AG08395 (cell line): ENCODE measurements around the gene CCDC198.

Experiments
- DNase-seq: peaks from one replicate; pipeline ENCODE4 v3.0.0; 2012; ENCODE audit warnings: mixed read lengths, low spot score

Gene CCDC198

GRCh38 chr14:57493467-57494181 lies at the start of gene CCDC198:
Gene CCDC198 (minus strand): TSS chr14:57493857. CDS start chr14:57493715, 142 bp downstream.
- DNase-seq: no peak

- DNase-seq: peak; percentile 12
These were observed 39.6 kb upstream of the CCDC198 start for GRCh38 chr14:57533214-57533613.

- no peak for DNase-seq
These were observed 36.9 kb upstream of the CCDC198 start for GRCh38 chr14:57530571-57530970.

- DNase-seq: no peak
These were observed 33.3 kb upstream of the CCDC198 start for GRCh38 chr14:57526942-57527341.

GRCh38 chr14:57519043-57519442 lies 25.4 kb upstream of the CCDC198 start:
- DNase-seq: no peak

GRCh38 chr14:57512220-57512619 lies 18.6 kb upstream of the CCDC198 start:
- no peak for DNase-seq

GRCh38 chr14:57508756-57509155 lies 15.1 kb upstream of the CCDC198 start:
- no peak for DNase-seq

GRCh38 chr14:57502586-57503254 lies 9.1 kb upstream of the CCDC198 start:
- DNase-seq: no peak

GRCh38 chr14:57501039-57501557 lies 7.4 kb upstream of the CCDC198 start:
- no peak for DNase-seq

GRCh38 chr14:57498659-57499058 lies 5.0 kb upstream of the CCDC198 start:
- no peak for DNase-seq

- no peak for DNase-seq
These were observed 4.4 kb upstream of the CCDC198 start for GRCh38 chr14:57498035-57498434.

- DNase-seq: no peak
These were observed 1.8 kb upstream of the CCDC198 start for GRCh38 chr14:57495416-57495815.

GRCh38 chr14:57492859-57493258 lies 798 bp downstream of the CCDC198 start:
- DNase-seq: peak; percentile 51

GRCh38 chr14:57491640-57492039 lies 2.0 kb downstream of the CCDC198 start:
- DNase-seq: no peak

GRCh38 chr14:57487771-57488170 lies 5.9 kb downstream of the CCDC198 start:
- DNase-seq: peak; percentile 75

GRCh38 chr14:57486767-57487379 lies 6.8 kb downstream of the CCDC198 start:
- peak; percentile 60 for DNase-seq

- no peak for DNase-seq
These were observed 8.0 kb downstream of the CCDC198 start for GRCh38 chr14:57485635-57486034.

- DNase-seq: no peak
These were observed 11.5 kb downstream of the CCDC198 start for GRCh38 chr14:57482120-57482519.

- DNase-seq: peak; percentile 57
These were observed 13.6 kb downstream of the CCDC198 start for GRCh38 chr14:57480051-57480450.

- no peak for DNase-seq
These were observed 14.5 kb downstream of the CCDC198 start for GRCh38 chr14:57479197-57479596.

GRCh38 chr14:57478050-57478449 lies 15.6 kb downstream of the CCDC198 start:
- no peak for DNase-seq

- no peak for DNase-seq
These were observed 22.7 kb downstream of the CCDC198 start for GRCh38 chr14:57470909-57471308.
